ENCODE data around the gene TOX2.

The TOX2 gene

DNA sequence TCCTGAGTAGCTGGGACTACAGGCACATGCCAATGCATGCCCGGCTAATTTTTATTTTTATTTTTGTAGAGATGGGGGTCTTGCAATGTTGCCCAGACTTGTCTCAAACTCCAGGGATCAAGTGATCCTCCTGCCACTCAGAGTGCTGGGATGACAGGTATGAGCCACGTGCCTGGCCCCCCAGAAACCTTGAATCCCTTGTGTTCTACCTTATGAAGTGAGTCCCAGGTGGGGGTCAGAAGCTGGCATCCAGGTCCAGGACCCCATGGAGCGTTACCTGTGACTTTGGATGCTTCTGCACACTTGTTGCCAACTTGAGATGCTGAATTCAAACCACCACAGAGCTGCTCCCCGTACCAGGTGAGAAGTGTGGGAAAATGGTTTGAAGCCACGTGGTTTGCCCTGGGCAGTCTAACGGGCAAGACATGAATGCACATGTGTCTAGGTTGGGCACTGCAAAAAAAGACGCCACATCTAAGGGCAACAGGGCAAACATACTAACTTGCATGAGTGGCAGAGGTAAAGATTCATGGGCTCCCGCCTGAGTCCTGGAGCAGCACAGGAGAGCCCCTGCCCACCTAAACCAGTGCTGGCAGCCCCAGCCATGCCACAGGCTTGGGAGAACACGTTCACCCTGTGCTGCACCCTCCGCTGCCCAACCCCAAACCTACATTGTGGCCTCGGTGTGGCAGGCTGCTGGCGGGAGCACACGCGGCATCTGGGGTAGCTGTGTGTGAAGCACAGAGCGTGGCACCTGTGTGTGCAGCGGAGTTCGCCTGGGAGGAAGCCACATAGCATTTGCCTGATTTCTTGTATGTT, 171.2 kb downstream of the TOX2 start:
- DNase-seq: no peak

DNA sequence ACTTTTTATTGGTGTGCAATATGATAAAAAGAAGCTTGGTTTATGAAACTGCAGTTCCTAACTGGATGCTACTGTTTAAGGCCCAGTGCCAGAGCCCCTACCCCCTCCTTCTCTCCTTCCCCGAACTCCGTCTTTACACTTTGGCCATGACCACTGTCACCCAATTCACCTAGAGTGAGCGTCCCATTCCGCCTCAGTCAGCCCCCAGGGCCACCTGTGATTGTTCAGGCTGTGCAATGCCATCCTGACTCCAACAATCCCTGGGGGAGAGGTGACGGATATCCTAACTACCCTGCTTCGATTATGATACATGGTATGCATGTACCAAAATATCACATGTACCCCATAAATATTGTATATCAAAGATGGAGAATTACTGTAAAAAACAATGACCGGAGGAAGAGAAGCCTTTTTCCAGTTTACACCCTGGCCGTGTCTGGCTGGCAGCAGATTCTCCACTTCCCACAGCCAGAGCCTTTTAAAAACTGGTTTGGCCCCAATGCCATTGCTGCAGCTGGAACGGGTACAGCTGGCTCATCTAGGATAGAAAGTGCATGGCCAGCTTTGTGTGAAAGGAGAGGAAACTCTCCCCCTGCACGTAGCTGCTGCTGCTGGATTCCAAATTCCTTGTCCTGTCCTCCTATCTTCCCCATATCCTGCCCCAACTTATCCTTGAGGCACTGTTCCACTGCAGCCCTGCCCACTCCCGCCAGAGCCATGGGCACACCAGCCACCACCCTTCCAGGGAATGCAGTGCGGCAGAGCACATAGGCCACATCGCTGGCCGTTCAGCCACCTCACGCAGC, 172.6 kb downstream of the TOX2 start:
- DNase-seq: no peak

GRCh38 chr20:44087857-44088120, 173.1 kb downstream of the TOX2 start:
- DNase-seq: no peak

DNA sequence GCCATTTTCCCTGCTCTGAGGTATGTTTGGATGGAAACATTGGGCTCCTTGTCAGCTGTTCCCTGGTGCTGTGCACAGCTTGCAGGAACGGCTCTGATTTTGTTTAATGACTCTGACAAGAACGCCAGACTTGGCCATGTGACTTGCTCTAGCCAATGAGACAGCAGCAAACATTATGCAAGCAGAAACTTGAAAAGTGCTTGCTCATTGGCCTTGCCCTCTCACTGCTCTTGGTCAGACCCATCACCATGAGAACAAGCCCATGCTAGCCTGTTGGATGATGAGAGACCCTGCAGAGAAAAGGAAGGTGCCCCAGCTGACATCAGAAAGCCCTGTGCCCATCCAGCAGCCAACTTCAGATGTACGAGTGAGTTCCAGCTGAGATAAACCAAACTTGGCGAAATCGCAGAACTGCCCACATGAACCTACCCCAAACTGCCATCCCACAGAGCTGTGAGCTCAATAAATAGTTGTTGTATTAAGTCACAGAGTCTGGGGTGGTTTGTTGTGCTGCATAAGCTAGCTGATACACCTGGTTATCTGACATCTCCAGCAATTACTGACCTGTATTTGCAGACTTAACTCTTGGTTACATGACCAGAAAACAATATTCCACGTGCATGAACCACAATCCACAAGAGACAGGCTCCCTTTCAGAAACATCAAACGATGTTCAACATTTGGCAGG, 175.5 kb downstream of the TOX2 start:
- DNase-seq: no peak

DNA sequence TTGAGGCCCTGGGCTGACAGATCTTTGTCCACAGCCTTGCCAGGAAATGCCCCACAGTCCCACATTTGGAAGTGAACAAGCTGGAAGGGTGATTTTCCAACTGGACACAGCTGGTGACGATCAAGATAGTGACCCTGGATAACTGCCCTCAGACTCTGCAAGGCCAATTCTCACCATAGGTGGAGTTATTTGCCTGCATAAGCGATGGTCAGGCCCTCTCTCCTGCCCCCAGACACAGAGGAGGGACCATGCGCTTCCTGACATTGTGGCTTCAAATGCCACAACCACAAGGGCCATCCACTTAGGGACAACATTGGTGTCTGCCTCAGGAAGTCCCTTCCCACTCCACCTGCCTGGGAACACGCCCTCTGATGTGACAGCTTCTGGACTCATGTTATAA, 176.4 kb downstream of the TOX2 start:
- DNase-seq: no peak

- no peak for DNase-seq
These were observed 178.0 kb downstream of the TOX2 start for GRCh38 chr20:44092551-44093248.

DNA sequence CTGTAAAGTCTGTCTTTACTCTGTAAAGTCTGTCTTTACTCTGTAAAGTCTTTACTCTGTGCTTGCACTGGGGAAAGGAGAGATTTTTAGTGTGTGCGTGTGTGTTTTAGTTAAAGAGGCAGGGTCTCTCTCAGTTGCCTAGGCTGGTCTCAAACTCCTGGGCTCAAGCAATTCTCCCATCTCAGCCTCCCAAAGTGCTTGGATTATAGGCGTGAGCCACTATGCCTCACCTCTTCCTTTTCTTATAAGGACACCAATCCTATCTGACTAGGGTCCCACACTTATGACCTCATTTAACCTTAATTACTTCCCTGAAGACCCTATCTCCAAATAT, 178.6 kb downstream of the TOX2 start:
- DNase-seq: no peak

GRCh38 chr20:44095831-44096230, 181.2 kb downstream of the TOX2 start:
- DNase-seq: no peak

GRCh38 chr20:44097521-44098255, 183.0 kb downstream of the TOX2 start:
- DNase-seq: no peak

DNA sequence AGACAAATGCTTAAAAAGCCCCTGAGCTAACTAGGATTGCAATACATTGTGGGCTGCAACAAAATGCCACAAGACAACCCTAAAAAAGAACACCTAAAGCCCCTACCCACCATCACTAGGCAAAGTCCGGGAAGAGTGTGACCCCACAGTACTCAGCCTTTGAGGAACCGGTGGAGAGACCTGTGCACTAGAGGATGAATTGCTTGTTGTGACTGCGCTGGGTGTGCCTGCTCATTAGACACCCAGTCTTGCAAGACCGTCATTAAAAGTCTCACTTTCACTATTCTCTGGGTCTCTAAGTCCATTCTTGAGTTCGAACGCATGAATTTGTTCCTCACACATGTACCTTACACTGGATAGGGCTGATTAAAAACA, 183.6 kb downstream of the TOX2 start:
- no peak for DNase-seq

DNA sequence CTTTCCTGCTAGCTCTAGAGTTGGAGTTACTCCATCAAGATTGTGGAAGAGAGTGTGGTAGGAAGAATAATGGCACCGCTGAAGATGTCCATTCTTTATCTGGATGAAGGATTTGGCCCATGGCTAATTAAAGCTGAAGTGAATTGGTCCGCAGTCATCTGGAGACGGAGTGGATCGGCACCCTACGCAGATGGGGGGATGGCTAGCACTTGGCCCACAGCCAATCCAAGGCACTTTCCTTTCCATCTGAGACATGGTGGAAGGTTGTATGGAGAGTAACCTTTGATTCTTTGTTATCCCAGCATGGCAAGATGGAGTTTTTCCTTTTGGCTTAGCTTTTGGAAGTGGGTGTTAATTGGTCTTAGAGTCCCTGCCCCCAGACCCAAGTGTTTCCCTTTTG, 184.0 kb downstream of the TOX2 start:
- no peak for DNase-seq

- DNase-seq: no peak
These were observed 185.2 kb downstream of the TOX2 start for GRCh38 chr20:44099832-44100231.

- DNase-seq: no peak
These were observed 187.9 kb downstream of the TOX2 start for GRCh38 chr20:44102582-44102981.

DNA sequence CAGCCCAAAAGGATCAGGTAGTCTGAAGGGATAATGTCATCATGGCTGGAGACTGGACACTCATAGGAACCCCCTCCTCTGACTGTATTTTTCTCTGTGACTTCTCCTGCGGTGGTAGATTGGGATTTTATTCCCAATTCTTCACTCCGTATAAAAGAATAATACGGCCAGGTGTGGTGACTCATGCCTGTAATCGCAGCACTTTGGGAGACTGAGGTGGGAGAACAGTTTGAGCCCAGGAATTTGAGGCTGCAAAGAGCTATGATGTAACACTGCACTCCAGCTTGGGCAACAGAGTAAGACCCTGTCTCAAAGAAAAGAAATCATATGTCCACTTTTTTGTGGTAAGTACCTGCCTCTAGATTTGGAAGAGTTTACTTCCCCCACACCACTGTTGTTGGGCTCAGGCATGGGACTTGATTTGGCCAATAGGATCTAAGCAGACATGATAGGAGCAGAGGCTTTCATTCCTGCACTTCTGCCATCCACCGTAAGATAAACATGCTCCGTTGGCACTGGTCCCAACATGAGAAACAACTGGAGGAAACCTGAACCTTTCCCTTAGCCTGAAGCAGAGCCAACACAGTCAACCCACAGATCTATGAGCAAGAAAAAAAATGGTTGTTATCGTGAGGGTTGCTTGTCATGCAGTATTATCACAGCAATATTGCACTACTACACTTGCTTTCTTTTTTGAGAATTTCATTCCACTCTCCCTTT, 190.3 kb downstream of the TOX2 start:
- no peak for DNase-seq

- DNase-seq: no peak
These were observed 192.0 kb downstream of the TOX2 start for GRCh38 chr20:44106615-44107014.

DNA sequence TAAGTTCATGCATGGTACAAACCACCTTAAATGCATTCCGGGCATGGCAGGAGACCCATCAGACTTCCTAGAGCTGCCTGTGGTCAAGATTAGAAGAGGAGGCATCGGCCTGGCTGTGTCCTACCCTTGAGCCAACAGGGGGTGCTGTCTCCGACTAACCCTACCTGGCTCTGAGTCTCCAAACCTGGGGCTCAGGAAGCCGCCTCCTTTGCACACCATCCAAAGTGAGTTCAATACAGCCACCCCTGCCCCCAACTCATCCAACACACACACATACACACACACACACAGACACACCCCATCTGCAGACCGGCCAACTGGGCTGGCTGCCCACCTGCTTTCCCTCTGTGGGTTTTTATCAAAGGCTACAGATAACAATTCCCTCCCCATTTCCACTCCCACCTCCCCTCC, 195.3 kb downstream of the TOX2 start:
- no peak for DNase-seq

DNA sequence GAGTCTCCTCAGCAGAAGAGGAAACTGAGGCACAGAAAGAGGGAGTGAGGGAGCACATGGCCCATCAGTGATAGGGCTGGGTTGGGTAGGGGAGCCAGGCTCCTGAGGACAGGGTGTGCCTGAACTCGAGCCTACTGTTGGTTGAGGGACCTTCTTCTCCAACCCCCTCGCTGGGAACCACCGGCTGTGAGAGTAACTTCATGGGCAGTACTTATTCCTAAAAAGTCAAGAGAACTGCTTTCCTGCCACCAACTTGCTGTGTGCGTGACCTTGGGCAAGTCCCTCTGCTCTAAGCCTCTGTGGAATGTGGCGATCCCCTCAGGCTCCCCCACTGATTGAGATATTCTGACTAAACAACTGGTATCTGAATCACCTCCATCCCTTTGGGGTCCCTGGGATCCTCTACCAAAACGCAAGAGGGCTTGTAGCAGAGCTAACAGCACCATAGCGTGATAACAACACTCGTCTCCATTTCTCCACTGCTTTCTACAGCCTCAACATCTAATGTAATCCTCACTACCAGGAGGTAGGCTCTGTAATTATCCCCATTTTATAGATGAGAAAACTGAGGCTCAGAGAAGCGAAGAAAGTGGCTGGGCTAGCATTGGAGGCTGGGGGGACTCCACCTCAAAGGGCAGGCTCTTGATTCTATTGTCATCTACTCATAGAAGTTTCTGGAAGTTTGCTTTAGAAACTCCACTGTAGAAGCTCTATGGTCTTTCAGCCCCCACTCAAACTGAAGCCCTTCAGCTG, 196.3 kb downstream of the TOX2 start:
- DNase-seq: no peak

- DNase-seq: no peak
These were observed 197.2 kb downstream of the TOX2 start for GRCh38 chr20:44111712-44112335.

DNA sequence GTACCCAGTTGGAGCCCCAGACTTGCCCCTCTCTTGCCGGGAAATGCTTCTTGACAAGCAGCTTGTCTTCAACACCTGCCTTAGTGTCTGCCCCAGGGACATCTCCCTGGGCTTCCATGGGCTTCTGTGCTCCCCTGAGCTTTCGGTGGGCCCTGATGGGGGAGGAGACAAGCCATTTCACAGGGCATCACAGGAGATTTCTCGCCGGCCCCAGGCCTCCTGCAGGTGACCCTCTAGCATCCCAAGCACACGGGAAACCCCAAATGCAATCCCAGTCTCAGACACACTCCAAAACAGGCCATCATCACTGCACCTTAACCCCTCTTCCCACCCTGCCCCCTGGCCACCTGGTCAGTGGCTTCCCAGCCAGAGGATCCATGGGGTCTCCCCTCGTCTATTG, 197.8 kb downstream of the TOX2 start:
- DNase-seq: no peak

GRCh38 chr20:44112889-44113617, 198.4 kb downstream of the TOX2 start:
- no peak for DNase-seq

All from NCI-H1694 (cell line).